HG03103 (cell line): ENCODE results near the gene MTSS2.
"Not testable (repeated sequence)": the region's sequence is repeated elsewhere in the genome, so short reads cannot be mapped to it uniquely, and the experiment has no call there.

Source experiments
- ATAC-seq: cut with Tn5 transposase; IDR thresholded peaks from one replicate; pipeline ENCODE4 v1.9.1; 2021; ENCODE audit warnings: low read depth; ENCODE audit not compliant: unreplicated experiment

MTSS2 gene

GRCh38 chr16:70657956-70658355 is 27.9 kb downstream of the MTSS2 start:
- ATAC-seq: no peak

GRCh38 chr16:70656712-70657263 is 29.1 kb downstream of the MTSS2 start:
- no peak for ATAC-seq

GRCh38 chr16:70656065-70656711 is 29.7 kb downstream of the MTSS2 start:
- ATAC-seq: no peak

- ATAC-seq: no peak
Measured at GRCh38 chr16:70653809-70654771, 31.8 kb downstream of the MTSS2 start.

- no peak for ATAC-seq
Measured at GRCh38 chr16:70653406-70653805, 32.4 kb downstream of the MTSS2 start.

- no peak for ATAC-seq
Measured at GRCh38 chr16:70652322-70652721, 33.5 kb downstream of the MTSS2 start.

- ATAC-seq: no peak
Measured at GRCh38 chr16:70651524-70651923, 34.3 kb downstream of the MTSS2 start.

GRCh38 chr16:70650216-70650615 is 35.6 kb downstream of the MTSS2 start:
- ATAC-seq: no peak

GRCh38 chr16:70649300-70649699 is 36.6 kb downstream of the MTSS2 start:
- ATAC-seq: no peak

GRCh38 chr16:70648606-70649005 is 37.2 kb downstream of the MTSS2 start:
- no peak for ATAC-seq

- ATAC-seq: no peak
Measured at GRCh38 chr16:70647441-70648359, 38.2 kb downstream of the MTSS2 start.

GRCh38 chr16:70646260-70647241 is 39.3 kb downstream of the MTSS2 start, which contains the start of gene IL34:
Gene IL34 (plus strand): TSS chr16:70646559. CDS start chr16:70646948, 389 bp downstream.
- ATAC-seq: no peak

- no peak for ATAC-seq
Measured at GRCh38 chr16:70644763-70645597, 40.9 kb downstream of the MTSS2 start.

- not testable (repeated sequence) for ATAC-seq
Measured at GRCh38 chr16:70643264-70643663, 42.6 kb downstream of the MTSS2 start.

GRCh38 chr16:70642633-70643032 is 43.2 kb downstream of the MTSS2 start:
- ATAC-seq: no peak

- ATAC-seq: no peak
Measured at GRCh38 chr16:70638814-70639792, 46.8 kb downstream of the MTSS2 start.
